GM21723 (cell line): Measurements from ENCODE around the gene KLRF2.

Experiments used
- ATAC-seq: cut with Tn5 transposase; IDR thresholded peaks from one replicate; pipeline ENCODE4 v1.9.1; 2021; ENCODE audit warnings: mild to moderate bottlenecking, moderate library complexity; ENCODE audit not compliant: unreplicated experiment

The KLRF2 gene

GRCh38 chr12:9883175-9883574 is 1.9 kb downstream of the KLRF2 start:
- no peak for ATAC-seq

- no peak for ATAC-seq
Measured at GRCh38 chr12:9888665-9889273, 7.5 kb downstream of the KLRF2 start.

GRCh38 chr12:9895215-9895971 is 14.1 kb downstream of the KLRF2 start:
- ATAC-seq = no peak

GRCh38 chr12:9897535-9897934 is 16.2 kb downstream of the KLRF2 start:
- ATAC-seq = no peak

GRCh38 chr12:9899209-9899608 is 17.9 kb downstream of the KLRF2 start:
- no peak for ATAC-seq

GRCh38 chr12:9900930-9901329 is 19.6 kb downstream of the KLRF2 start:
- ATAC-seq = no peak

- no peak for ATAC-seq
Measured at GRCh38 chr12:9902539-9903228, 21.4 kb downstream of the KLRF2 start.

GRCh38 chr12:9906873-9907272 is 25.6 kb downstream of the KLRF2 start:
- ATAC-seq = no peak

- ATAC-seq = no peak
Measured at GRCh38 chr12:9907769-9908168, 26.5 kb downstream of the KLRF2 start.

- ATAC-seq = no peak
Measured at GRCh38 chr12:9908350-9908749, 27.1 kb downstream of the KLRF2 start.

- no peak for ATAC-seq
Measured at GRCh38 chr12:9909724-9910123, 28.4 kb downstream of the KLRF2 start.

- ATAC-seq = no peak
Measured at GRCh38 chr12:9910716-9911421, 29.6 kb downstream of the KLRF2 start.

GRCh38 chr12:9911708-9912107 is 30.4 kb downstream of the KLRF2 start:
- ATAC-seq = no peak

GRCh38 chr12:9919443-9919842 is 38.2 kb downstream of the KLRF2 start:
- ATAC-seq = no peak

GRCh38 chr12:9920451-9920850 is 39.2 kb downstream of the KLRF2 start:
- ATAC-seq = no peak

- ATAC-seq = no peak
Measured at GRCh38 chr12:9922429-9922828, 41.1 kb downstream of the KLRF2 start.

GRCh38 chr12:9925705-9926393 is 44.6 kb downstream of the KLRF2 start:
- ATAC-seq = no peak

GRCh38 chr12:9926876-9927275 is 45.6 kb downstream of the KLRF2 start:
- no peak for ATAC-seq

- no peak for ATAC-seq
Measured at GRCh38 chr12:9928607-9929006, 47.3 kb downstream of the KLRF2 start.

- ATAC-seq = no peak
Measured at GRCh38 chr12:9931245-9931644, 50.0 kb downstream of the KLRF2 start.

- ATAC-seq = no peak
Measured at GRCh38 chr12:9932270-9932669, 51.0 kb downstream of the KLRF2 start, which contains the start of gene CLEC2A. CLEC2A (minus strand) TSS chr12:9932370; CDS start chr12:9932329, 41 bp downstream.
